Fibroblast of lung (primary cell): ENCODE results near the gene SVEP1. TPM values are rescaled to one million over a fixed set of nuclear protein-coding genes. Genes with fewer than 3 reads are reported as not detected.

Source experiments
- DNase-seq, 2 donors: peaks; one replicate each; pipeline versions ENCODE4 v3.0.0 to v3.0.0-alpha.2; 2010; ENCODE audit warnings: low read depth in 2 of 2
- H2AFZ ChIP-seq: 2 replicates; pipeline ENCODE4 v1.5.1; 2012; ENCODE audit warnings: low read length, control low read depth, inconsistent platforms
- H3K27ac ChIP-seq: 2 replicates; pipeline ENCODE4 v1.5.1; 2011; ENCODE audit warnings: low read length, control low read depth; ENCODE audit not compliant: insufficient read depth
- H3K27me3 ChIP-seq: 2 replicates; pipeline ENCODE4 v1.5.1; 2011; ENCODE audit warnings: mild to moderate bottlenecking, low read length; ENCODE audit not compliant: control insufficient read depth, insufficient read depth
- H3K36me3 ChIP-seq: 2 replicates; pipeline ENCODE4 v1.5.1; 2011; ENCODE audit warnings: low read length; ENCODE audit not compliant: control insufficient read depth, insufficient read depth
- H3K4me1 ChIP-seq: 2 replicates; pipeline ENCODE4 v1.5.1; 2011; ENCODE audit warnings: low read length; ENCODE audit not compliant: control insufficient read depth, insufficient read depth; ENCODE audit errors: extremely low read depth
- H3K4me2 ChIP-seq: 2 replicates; pipeline ENCODE4 v1.5.1; 2011; ENCODE audit warnings: low read length, control low read depth; ENCODE audit not compliant: insufficient read depth; ENCODE audit errors: extremely low read depth
- H3K4me3 ChIP-seq, 4 experiments: fragments of 200-600 bp in 1 of 4; sonication (generic) in 1 of 4; replicated peaks in 1 of 4; 2 replicates each; pipeline ENCODE4 v1.5.1; 2011 to 2016; ENCODE audit warnings: low read length in 4 of 4, low read depth in 3 of 4, mild to moderate bottlenecking in 3 of 4, control low read depth in 2 of 4, inconsistent platforms in 1 of 4, mixed read lengths in 1 of 4; ENCODE audit not compliant: insufficient read depth in 1 of 4; ENCODE audit errors: control extremely low read depth in 1 of 4
- H3K79me2 ChIP-seq: 2 replicates; pipeline ENCODE4 v1.5.1; 2012; ENCODE audit warnings: mild to moderate bottlenecking, low read length, inconsistent platforms; ENCODE audit not compliant: control insufficient read depth, insufficient read depth
- H3K9ac ChIP-seq: 2 replicates; pipeline ENCODE4 v1.5.1; 2011; ENCODE audit warnings: mild to moderate bottlenecking, low read length, control low read depth; ENCODE audit not compliant: insufficient read depth
- H3K9me3 ChIP-seq: 2 replicates; pipeline ENCODE4 v1.5.1; 2012; ENCODE audit warnings: low read depth, low read length; ENCODE audit not compliant: control insufficient read depth, insufficient read depth
- H4K20me1 ChIP-seq: 2 replicates; pipeline ENCODE4 v1.5.1; 2011; ENCODE audit warnings: low read length; ENCODE audit not compliant: control insufficient read depth, insufficient read depth; ENCODE audit errors: extremely low read depth
- CTCF ChIP-seq, 2 donors: IDR thresholded peaks in 1 of 2; conservative IDR thresholded peaks in 1 of 2; 1 replicate in 1 of 2; 2 replicates in 1 of 2; pipeline ENCODE4 v1.5.1; 2011 to 2012; ENCODE audit warnings: low read length in 2 of 2, control low read depth in 1 of 2, inconsistent platforms in 1 of 2, low read depth in 1 of 2, mild to moderate bottlenecking in 1 of 2
- EZH2 ChIP-seq: IDR thresholded peaks from 2 replicates; pipeline ENCODE4 v1.5.1; 2012; ENCODE audit warnings: low read length, control low read depth, mild to moderate bottlenecking; ENCODE audit errors: missing control alignments
- polyA plus RNA-seq, 2 donors: library from polyadenylated mRNA; depleted of rRNA in 1 of 2; stranded (reverse) in 1 of 2; unstranded in 1 of 2; fragments of >200 nt; gene quantifications; 2 replicates each; pipeline ENCODE4 v1.2.1, GENCODE V29; 2011 to 2012; ENCODE audit warnings: missing spikeins in 1 of 2
- total RNA-seq: library from RNA; depleted of rRNA; stranded (reverse); fragments of >200 nt; gene quantifications from 2 replicates; pipeline ENCODE4 v1.2.1, GENCODE V29; 2014

SVEP1 gene
- total and polyA plus RNA-seq, 2 donors (not counting 1 experiment from before 2014, with no cell fraction given) = 46.3 to 96.9 TPM

GRCh38 chr9:110443146-110443865 lies 136.2 kb downstream of the SVEP1 start:
- TF ChIP-seq EZH2 (no peak), CTCF (conservative IDR thresholded peaks at IDR 0.05 in 1 of 2, IDR thresholded peaks at IDR 0.05 in 1 of 2; ENCODE audit: low read depth in 1 of 2, low read length in 2 of 2) (no peak)
- Histone ChIP-seq H3K9ac (no peak overlapping the region), H3K4me3 (no peak overlapping the region), H3K4me2 (peak overlapping the region; percentile 6), H3K27ac (peak overlapping the region; percentile 65), H3K27me3 (no peaks in the 10 kb centered on the region), H3K36me3 (no peaks in the 10 kb centered on the region), H3K79me2 (no peaks in the 10 kb centered on the region), H2AFZ (no peak overlapping the region), H3K4me1 (peaks cover 16% of the 10 kb centered on the region), H4K20me1 (no peaks in the 10 kb centered on the region), H3K9me3 (no peaks in the 10 kb centered on the region)
- peak; percentile 76 to 89 for DNase-seq

- Histone ChIP-seq H3K9me3 (no peaks in the 10 kb centered on the region), H3K9ac (no peak overlapping the region), H2AFZ (no peak overlapping the region), H3K27ac (no peak overlapping the region), H3K4me3 (no peak overlapping the region), H3K27me3 (no peaks in the 10 kb centered on the region), H3K4me2 (no peak overlapping the region), H4K20me1 (no peaks in the 10 kb centered on the region), H3K36me3 (no peaks in the 10 kb centered on the region), H3K4me1 (peaks cover 16% of the 10 kb centered on the region), H3K79me2 (no peaks in the 10 kb centered on the region)
- no peak for DNase-seq
- no peak for TF ChIP-seq CTCF (conservative IDR thresholded peaks at IDR 0.05 in 1 of 2, IDR thresholded peaks at IDR 0.05 in 1 of 2; ENCODE audit: low read depth in 1 of 2, low read length in 2 of 2)
- TF ChIP-seq EZH2 = no peak
Observed at GRCh38 chr9:110440796-110441195, 138.7 kb downstream of the SVEP1 start.

- H3K27ac ChIP-seq = no peak overlapping the region
- TF ChIP-seq CTCF (conservative IDR thresholded peaks at IDR 0.05 in 1 of 2, IDR thresholded peaks at IDR 0.05 in 1 of 2; ENCODE audit: low read depth in 1 of 2, low read length in 2 of 2) = no peak
- TF ChIP-seq EZH2 = no peak
Observed at GRCh38 chr9:110440172-110440571, 139.4 kb downstream of the SVEP1 start.

More at GRCh38 chr9:110440172-110440571, 139.4 kb downstream of the SVEP1 start:
- Histone ChIP-seq H2AFZ (no peak overlapping the region), H4K20me1 (no peaks in the 10 kb centered on the region), H3K4me1 (peaks cover 16% of the 10 kb centered on the region), H3K9ac (no peak overlapping the region), H3K4me3 (peak overlapping the region in 1 of 4 experiments; percentile 11), H3K27me3 (no peaks in the 10 kb centered on the region), H3K36me3 (no peaks in the 10 kb centered on the region), H3K4me2 (peak overlapping the region; percentile 11), H3K79me2 (no peaks in the 10 kb centered on the region), H3K9me3 (no peaks in the 10 kb centered on the region)
- DNase-seq = peak; percentile 93 to 95
